IMR-90 (cell line): ENCODE measurements around the gene MFAP3. TPM values are rescaled to one million over a fixed set of nuclear protein-coding genes. Genes with fewer than 3 reads are reported as not detected.

ENCODE experiments used
- ATAC-seq: fragments of 200-7000 bp; cut with Tn5 transposase; 2 replicates; pipeline ENCODE4 v1.9.1; 2020; ENCODE audit warnings: low read depth, mild to moderate bottlenecking, moderate library complexity
- BruUV-seq: library from RNA; stranded (reverse); fragments of 400-500 nt; replicated peaks from 2 replicates; lab custom pipeline; 2021; lab: Mats Ljungman, UMichigan
- CTCF ChIA-PET: fragments of 300-600 bp; formaldehyde crosslinking; extraction: SDS; loops from one replicate; lab custom pipeline; 2021; ENCODE audit warnings: antibody characterized with exemption; lab: Yijun Ruan, JAX
- POLR2A ChIA-PET: fragments of 300-600 bp; sonication (Branson Sonifier 250); formaldehyde crosslinking; loops from one replicate; lab custom pipeline; 2022; ENCODE audit warnings: antibody characterized with exemption; ENCODE audit not compliant: unreplicated experiment; lab: Charles Lee
- DNase-seq: peaks from one replicate; pipeline ENCODE4 v3.0.0; 2013
- H2AFZ ChIP-seq: replicated peaks from 2 replicates; pipeline ENCODE3; 2013; ENCODE audit warnings: low read length, mild to moderate bottlenecking; ENCODE audit not compliant: poor library complexity
- H2AK5ac ChIP-seq: 2 replicates; pipeline ENCODE4 v1.6.1; 2013; ENCODE audit warnings: low read depth, low read length, inconsistent platforms
- H2AK9ac ChIP-seq: replicated peaks from 2 replicates; pipeline ENCODE3; 2013; ENCODE audit warnings: mild to moderate bottlenecking, low read depth, low read length, moderate library complexity; ENCODE audit not compliant: poor library complexity
- H2BK120ac ChIP-seq: 2 replicates; pipeline ENCODE4 v1.6.1; 2013; ENCODE audit warnings: low read depth, low read length, inconsistent platforms
- H2BK15ac ChIP-seq: 3 replicates; pipeline ENCODE4 v1.6.1; 2013; ENCODE audit warnings: low read depth, low read length, inconsistent platforms
- H2BK20ac ChIP-seq: 2 replicates; pipeline ENCODE4 v1.6.1; 2013; ENCODE audit warnings: low read depth, mild to moderate bottlenecking, inconsistent platforms, low read length, moderate library complexity
- H2BK5ac ChIP-seq: 2 replicates; pipeline ENCODE4 v1.6.1; 2013; ENCODE audit warnings: mild to moderate bottlenecking, low read depth, low read length, inconsistent platforms; ENCODE audit not compliant: poor library complexity, severe bottlenecking
- H3K14ac ChIP-seq: replicated peaks from 2 replicates; pipeline ENCODE4 v1.6.1; 2013; ENCODE audit warnings: low read depth, low read length, inconsistent platforms
- H3K18ac ChIP-seq: 2 replicates; pipeline ENCODE4 v1.6.1; 2013; ENCODE audit warnings: low read depth, low read length, control low read depth
- H3K23ac ChIP-seq: 2 replicates; pipeline ENCODE4 v1.6.1; 2013; ENCODE audit warnings: low read depth, low read length, inconsistent platforms
- H3K27ac ChIP-seq: 2 replicates; pipeline ENCODE4 v1.5.1; 2013; ENCODE audit warnings: mild to moderate bottlenecking, control low read depth, low read length; ENCODE audit not compliant: insufficient read depth
- H3K27me3 ChIP-seq: 2 replicates; pipeline ENCODE4 v1.6.1; 2013; ENCODE audit warnings: low read length; ENCODE audit not compliant: control insufficient read depth, insufficient read depth
- H3K36me3 ChIP-seq: 2 replicates; pipeline ENCODE4 v1.6.1; 2013; ENCODE audit warnings: low read length, mixed read lengths; ENCODE audit not compliant: control insufficient read depth, insufficient read depth
- H3K4ac ChIP-seq: 2 replicates; pipeline ENCODE4 v1.6.1; 2013; ENCODE audit warnings: low read depth, low read length, inconsistent platforms
- H3K4me1 ChIP-seq: 2 replicates; pipeline ENCODE4 v1.6.1; 2013; ENCODE audit warnings: low read length, mixed read lengths; ENCODE audit not compliant: control insufficient read depth, insufficient read depth
- H3K4me2 ChIP-seq: 2 replicates; pipeline ENCODE4 v1.6.1; 2013; ENCODE audit warnings: low read depth, mild to moderate bottlenecking, control low read depth, low read length, moderate library complexity
- H3K4me3 ChIP-seq: 2 replicates; pipeline ENCODE4 v1.5.1; 2013; ENCODE audit warnings: low read depth, mild to moderate bottlenecking, control low read depth, low read length, moderate library complexity; ENCODE audit not compliant: insufficient read depth
- H3K56ac ChIP-seq: 2 replicates; pipeline ENCODE4 v1.6.1; 2013; ENCODE audit warnings: low read length, inconsistent platforms; ENCODE audit not compliant: insufficient read depth; ENCODE audit errors: extremely low read depth
- H3K79me1 ChIP-seq, 2 experiments: 2 replicates each; pipeline ENCODE4 v1.6.1; 2013; ENCODE audit warnings: low read length in 2 of 2, inconsistent platforms in 1 of 2, low read depth in 1 of 2
- H3K9ac ChIP-seq: 2 replicates; pipeline ENCODE4 v1.6.1; 2013; ENCODE audit warnings: low read depth, low read length, control low read depth
- H3K9me1 ChIP-seq: 2 replicates; pipeline ENCODE4 v1.6.1; 2013; ENCODE audit warnings: low read length, inconsistent platforms; ENCODE audit not compliant: insufficient read depth
- H3K9me3 ChIP-seq: 2 replicates; pipeline ENCODE4 v1.6.1; 2013; ENCODE audit warnings: low read length; ENCODE audit not compliant: control insufficient read depth, insufficient read depth
- H4K20me1 ChIP-seq: 2 replicates; pipeline ENCODE4 v1.6.1; 2013; ENCODE audit warnings: low read length, inconsistent platforms; ENCODE audit not compliant: insufficient read depth
- H4K5ac ChIP-seq: 2 replicates; pipeline ENCODE4 v1.6.1; 2013; ENCODE audit warnings: mild to moderate bottlenecking, low read depth, low read length, control low read depth
- H4K8ac ChIP-seq, 2 experiments: 2 replicates each; pipeline ENCODE4 v1.6.1; 2013; ENCODE audit warnings: low read depth in 2 of 2, low read length in 2 of 2, control low read depth in 1 of 2, inconsistent platforms in 1 of 2
- H4K91ac ChIP-seq: 2 replicates; pipeline ENCODE4 v1.6.1; 2013; ENCODE audit warnings: low read depth, low read length, inconsistent platforms; ENCODE audit not compliant: insufficient read depth
- CEBPB ChIP-seq: IDR thresholded peaks from 2 replicates; pipeline ENCODE4 v1.6.1; 2012; ENCODE audit warnings: low read depth, low read length, improper control_type of control experiment
- CHD1 ChIP-seq: IDR thresholded peaks from 2 replicates; pipeline ENCODE4 v1.6.1; 2012; ENCODE audit warnings: low read depth, low read length, improper control_type of control experiment
- MAFK ChIP-seq: IDR thresholded peaks from 2 replicates; pipeline ENCODE4 v1.6.1; 2012; ENCODE audit warnings: low read depth, low read length, improper control_type of control experiment
- MAZ ChIP-seq: IDR thresholded peaks from 2 replicates; pipeline ENCODE4 v1.6.1; 2012; ENCODE audit warnings: low read depth, mild to moderate bottlenecking, low read length, improper control_type of control experiment, moderate library complexity, borderline replicate concordance
- MXI1 ChIP-seq: IDR thresholded peaks from 2 replicates; pipeline ENCODE4 v1.6.1; 2012; ENCODE audit warnings: low read depth, mild to moderate bottlenecking, low read length, moderate library complexity, borderline replicate concordance
- RCOR1 ChIP-seq: IDR thresholded peaks from 2 replicates; pipeline ENCODE4 v1.6.1; 2012; ENCODE audit warnings: mild to moderate bottlenecking, low read length, improper control_type of control experiment; ENCODE audit not compliant: insufficient replicate concordance
- WGBS, 2 experiments: methylation state at CpG; one replicate each; pipeline versions ENCODE4 v1.1.5 to v1.1.7; 2013; ENCODE audit warnings: missing lambda C conversion rate in 2 of 2; ENCODE audit not compliant: insufficient read length in 1 of 2; ENCODE audit errors: extremely low coverage in 2 of 2; 5-methylcytosine and 5-hydroxymethylcytosine counted together
- dilution Hi-C: fragments of 300-500 bp; cut with HindIII; formaldehyde crosslinking; loops from one replicate; pipeline ENCODE4 v1.14.3; 2018; ENCODE audit warnings: low sequenced_read_pairs; ENCODE audit not compliant: unreplicated experiment
- in situ Hi-C: fragments of 300-500 bp; cut with MboI; formaldehyde crosslinking; loops from 3 replicates; pipeline ENCODE4 v1.14.3; 2019; ENCODE audit warnings: low sequenced_read_pairs, inconsistent platforms, mixed read lengths
- intact Hi-C: fragments of 100-400 bp; cut with micrococcal nuclease; formaldehyde crosslinking; loops from 2 replicates; pipeline ENCODE4 v1.10.0; 2022
- polyA plus RNA-seq, 3 experiments: library from polyadenylated mRNA; depleted of rRNA; stranded (reverse); fragments of >200 nt; gene quantifications; 2 replicates each; pipeline ENCODE4 v1.2.3, GENCODE V29; 2012; ENCODE audit warnings: low replicate concordance in 1 of 3
- total RNA-seq: library from RNA; depleted of rRNA; stranded (reverse); fragments of >200 nt; gene quantifications from 2 replicates; pipeline ENCODE4 v1.2.3, GENCODE V29; 2012
- TF ChIP-seq, protein P1 (sequence below): fragments of 150-350 bp; IDR thresholded peaks from 2 replicates; pipeline ENCODE4 v1.6.1; 2017; ENCODE audit warnings: mild to moderate bottlenecking, antibody characterized with exemption, low read length, low read depth

MFAP3 gene
- total and polyA plus RNA-seq, 2 of the 4 experiments (the other 2 are of a cell fraction): 15.2 to 67.0 TPM

DNA sequence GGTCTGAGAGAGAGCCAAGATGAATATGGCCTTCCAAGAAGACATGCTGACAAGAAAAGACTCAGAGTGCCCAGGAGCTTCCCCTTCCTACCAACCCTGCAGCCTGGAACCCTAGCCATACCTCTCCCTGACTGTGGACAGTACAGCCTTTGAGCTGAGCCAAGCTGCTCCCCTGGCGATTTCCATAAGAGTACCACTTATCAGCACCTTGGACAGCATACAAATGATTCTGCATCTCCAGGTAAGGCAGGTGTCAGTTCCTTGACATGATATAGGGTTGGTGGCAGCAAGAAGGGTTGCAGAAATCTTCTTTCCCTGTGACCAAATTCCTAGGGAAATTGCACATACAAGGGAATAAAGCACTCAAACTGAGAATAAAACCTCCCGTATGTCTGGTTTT lies 58.3 kb downstream of the MFAP3 start:
- no peak overlapping the region for H2BK20ac ChIP-seq
- no peak overlapping the region for H3K23ac ChIP-seq
- H3K79me1 ChIP-seq: no peaks in the 10 kb centered on the region
- ChIA-PET POLR2A (no interaction called here), CTCF (no interaction called here)
- no peaks in the 10 kb centered on the region for H3K9me1 ChIP-seq
- TF ChIP-seq MXI1: no peak
- no peak for TF ChIP-seq MAFK
- TF ChIP-seq CEBPB: no peak
- TF ChIP-seq, protein P1, sequence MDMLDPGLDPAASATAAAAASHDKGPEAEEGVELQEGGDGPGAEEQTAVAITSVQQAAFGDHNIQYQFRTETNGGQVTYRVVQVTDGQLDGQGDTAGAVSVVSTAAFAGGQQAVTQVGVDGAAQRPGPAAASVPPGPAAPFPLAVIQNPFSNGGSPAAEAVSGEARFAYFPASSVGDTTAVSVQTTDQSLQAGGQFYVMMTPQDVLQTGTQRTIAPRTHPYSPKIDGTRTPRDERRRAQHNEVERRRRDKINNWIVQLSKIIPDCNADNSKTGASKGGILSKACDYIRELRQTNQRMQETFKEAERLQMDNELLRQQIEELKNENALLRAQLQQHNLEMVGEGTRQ: no peak
- no peak for TF ChIP-seq CHD1
- no peak for TF ChIP-seq MAZ
- no peak for TF ChIP-seq RCOR1
- no peaks in the 10 kb centered on the region for H3K9me3 ChIP-seq
- in situ Hi-C loops (no loop called here), dilution Hi-C loops (no loop called here), intact Hi-C loops (no loop called here)
- no peak overlapping the region for H2AK5ac ChIP-seq
- no peak overlapping the region for H3K4ac ChIP-seq
- no peaks in the 10 kb centered on the region for H3K36me3 ChIP-seq
- no peak overlapping the region for H3K27ac ChIP-seq
- no peak overlapping the region for H2BK15ac ChIP-seq
- H4K8ac ChIP-seq: no peak overlapping the region
- H3K9ac ChIP-seq: no peak overlapping the region
- no peak overlapping the region for H3K4me3 ChIP-seq
- no peak overlapping the region for H2BK5ac ChIP-seq
- H3K56ac ChIP-seq: no peak overlapping the region
- H4K91ac ChIP-seq: no peak overlapping the region
- ATAC-seq: no peak
- no peak for DNase-seq
- BruUV-seq: no TSS peak
- H2AK9ac ChIP-seq: no peak overlapping the region
- H4K20me1 ChIP-seq: no peaks in the 10 kb centered on the region
- peaks cover 7% of the 10 kb centered on the region for H3K27me3 ChIP-seq
- H3K18ac ChIP-seq: no peak overlapping the region
- no CpG with 5 or more reads among the region's 2 CpGs for WGBS, 2 experiments
- no peak overlapping the region for H4K5ac ChIP-seq
- no peak overlapping the region for H3K4me2 ChIP-seq
- no peak overlapping the region for H2AFZ ChIP-seq
- H3K14ac ChIP-seq: no peak overlapping the region
- H3K4me1 ChIP-seq: no peaks in the 10 kb centered on the region
- no peak overlapping the region for H2BK120ac ChIP-seq
